HEK293 (cell line): Measurements from ENCODE around the gene CYP1A1.

Experiments used
- CTCF ChIA-PET: fragments of 350-600 bp; formaldehyde crosslinking; extraction: SDS; loops from one replicate; lab custom pipeline; 2021; ENCODE audit warnings: antibody characterized with exemption; lab: Yijun Ruan, JAX
- POLR2A ChIA-PET: fragments of 300-600 bp; formaldehyde crosslinking; extraction: SDS; loops from one replicate; lab custom pipeline; 2020; ENCODE audit warnings: antibody characterized with exemption, inconsistent platforms; lab: Yijun Ruan, JAX
- H3K27ac ChIP-seq: fragments of 200-500 bp; sonication (Bioruptor generic); 2 replicates; pipeline ENCODE4 v1.5.1; 2014; ENCODE audit warnings: low read depth, low read length, control low read depth, inconsistent platforms; ENCODE audit errors: extremely low read depth
- H3K36me3 ChIP-seq, 2 experiments: fragments of 200-500 bp in 1 of 2; sonication (Bioruptor generic) in 1 of 2; 1 replicate in 1 of 2; 2 replicates in 1 of 2; pipeline ENCODE4 v1.5.1; 2014 to 2017; ENCODE audit warnings: inconsistent platforms in 2 of 2, low read length in 2 of 2; ENCODE audit not compliant: control insufficient read depth in 2 of 2, insufficient read depth in 1 of 2
- H3K4me1 ChIP-seq: fragments of 200-500 bp; sonication (Bioruptor generic); 2 replicates; pipeline ENCODE4 v1.5.1; 2014; ENCODE audit warnings: mild to moderate bottlenecking, low read length, inconsistent platforms; ENCODE audit not compliant: control insufficient read depth, insufficient read depth
- H3K4me3 ChIP-seq: 2 replicates; pipeline ENCODE4 v1.5.1; 2011; ENCODE audit warnings: low read depth, mild to moderate bottlenecking, control low read depth, low read length, moderate library complexity
- H3K9me3 ChIP-seq: fragments of 200-500 bp; sonication (Bioruptor generic); 2 replicates; pipeline ENCODE4 v1.5.1; 2014; ENCODE audit warnings: low read depth, low read length, inconsistent platforms; ENCODE audit not compliant: control insufficient read depth, insufficient read depth
- GFI1B ChIP-seq: fragments of 450-650 bp; formaldehyde crosslinking; IDR thresholded peaks from 2 replicates; pipeline ENCODE4 v1.5.1; 2016; ENCODE audit warnings: missing biosample characterization, missing genetic modification characterization
- HIC1 ChIP-seq: fragments of 450-650 bp; formaldehyde crosslinking; IDR thresholded peaks from 2 replicates; pipeline ENCODE4 v1.5.1; 2016; ENCODE audit warnings: missing biosample characterization, missing genetic modification characterization
- KLF16 ChIP-seq: fragments of 450-650 bp; formaldehyde crosslinking; IDR thresholded peaks from 2 replicates; pipeline ENCODE4 v1.5.1; 2017; ENCODE audit warnings: missing biosample characterization, missing genetic modification characterization
- SP2 ChIP-seq: fragments of 450-650 bp; formaldehyde crosslinking; IDR thresholded peaks from 2 replicates; pipeline ENCODE4 v1.5.1; 2016; ENCODE audit warnings: missing biosample characterization, missing genetic modification characterization
- SP7 ChIP-seq: fragments of 450-650 bp; formaldehyde crosslinking; IDR thresholded peaks from 2 replicates; pipeline ENCODE4 v1.5.1; 2016; ENCODE audit warnings: missing biosample characterization, missing genetic modification characterization
- TRIM28 ChIP-seq: IDR thresholded peaks from 2 replicates; pipeline ENCODE4 v1.6.1; 2011; ENCODE audit warnings: low read length, control low read depth, borderline replicate concordance
- TSHZ1 ChIP-seq: fragments of 450-650 bp; formaldehyde crosslinking; IDR thresholded peaks from 2 replicates; pipeline ENCODE4 v1.5.1; 2016; ENCODE audit warnings: missing biosample characterization, missing genetic modification characterization, borderline replicate concordance
- ZEB2 ChIP-seq: fragments of 450-650 bp; formaldehyde crosslinking; IDR thresholded peaks from 2 replicates; pipeline ENCODE4 v1.5.1; 2016; ENCODE audit warnings: missing biosample characterization, missing genetic modification characterization
- ZFHX2 ChIP-seq: fragments of 450-650 bp; formaldehyde crosslinking; conservative IDR thresholded peaks from 2 replicates; pipeline ENCODE4 v1.5.1; 2016; ENCODE audit warnings: missing biosample characterization, missing genetic modification characterization
- ZNF157 ChIP-seq: fragments of 450-650 bp; formaldehyde crosslinking; IDR thresholded peaks from 2 replicates; pipeline ENCODE4 v1.5.1; 2016; ENCODE audit warnings: missing biosample characterization, missing genetic modification characterization
- ZNF18 ChIP-seq: fragments of 450-650 bp; formaldehyde crosslinking; IDR thresholded peaks from 2 replicates; pipeline ENCODE4 v1.5.1; 2016; ENCODE audit warnings: missing biosample characterization, missing genetic modification characterization
- ZNF239 ChIP-seq: fragments of 450-650 bp; formaldehyde crosslinking; IDR thresholded peaks from 2 replicates; pipeline ENCODE4 v1.5.1; 2016; ENCODE audit warnings: missing biosample characterization, missing genetic modification characterization
- ZNF280D ChIP-seq: fragments of 450-650 bp; formaldehyde crosslinking; IDR thresholded peaks from 2 replicates; pipeline ENCODE4 v1.5.1; 2016; ENCODE audit warnings: missing biosample characterization, missing genetic modification characterization
- ZNF433 ChIP-seq: fragments of 450-650 bp; formaldehyde crosslinking; IDR thresholded peaks from 2 replicates; pipeline ENCODE4 v1.5.1; 2016; ENCODE audit warnings: missing biosample characterization, missing genetic modification characterization, low read depth
- ZNF600 ChIP-seq: fragments of 450-650 bp; formaldehyde crosslinking; IDR thresholded peaks from 2 replicates; pipeline ENCODE4 v1.5.1; 2016; ENCODE audit warnings: missing biosample characterization, missing genetic modification characterization
- ZNF664 ChIP-seq: fragments of 450-650 bp; formaldehyde crosslinking; IDR thresholded peaks from 2 replicates; pipeline ENCODE4 v1.5.1; 2016; ENCODE audit warnings: missing biosample characterization, missing genetic modification characterization
- ZNF704 ChIP-seq: fragments of 450-650 bp; formaldehyde crosslinking; IDR thresholded peaks from 2 replicates; pipeline ENCODE4 v1.5.1; 2016; ENCODE audit warnings: missing biosample characterization, missing genetic modification characterization
- ZNF777 ChIP-seq: fragments of 450-650 bp; formaldehyde crosslinking; IDR thresholded peaks from 2 replicates; pipeline ENCODE4 v1.5.1; 2017; ENCODE audit warnings: missing biosample characterization, missing genetic modification characterization, borderline replicate concordance

Gene CYP1A1

GRCh38 chr15:74726774-74727164 lies 1.4 kb upstream of the CYP1A1 start:
- no peaks in the 10 kb centered on the region for H3K9me3 ChIP-seq
- ChIA-PET POLR2A (interaction anchor here (0.6 to 2.8 kb wide), 2 partner anchors 34 to 39 kb away, joined by 6 to 11 read pairs; no protein-coding TSS in a partner anchor), CTCF (interaction anchor here (0.5 to 1.5 kb wide), 5 partner anchors 12 to 95 kb away, joined by 3 to 6 read pairs (median 3); no protein-coding TSS in a partner anchor)
- TF ChIP-seq ZEB2 (tag by site-specific recombination) (no peak), ZNF18 (tag by site-specific recombination) (no peak), ZNF157 (tag by site-specific recombination) (no peak), GFI1B (tag by site-specific recombination) (no peak), TSHZ1 (tag by site-specific recombination) (no peak), ZNF239 (0 out of 2 replicates have a peak, but pooled peaks have one; percentile 2), ZNF433 (tag by site-specific recombination) (no peak), ZNF664 (tag by site-specific recombination) (peak; percentile 84), ZNF600 (tag by site-specific recombination) (0 out of 2 replicates have a peak, but pooled peaks have one; percentile 16)
- peak overlapping the region; percentile 48 for H3K4me3 ChIP-seq
- H3K27ac ChIP-seq, result no peak overlapping the region
- H3K4me1 ChIP-seq, result no peaks in the 10 kb centered on the region; the same call in 1 of the 2 replicates
- no peaks in the 10 kb centered on the region for H3K36me3 ChIP-seq

- Histone ChIP-seq H3K27ac (peak overlapping the region; percentile 61; the same call in 1 of the 2 replicates), H3K4me3 (peak overlapping the region; percentile 48), H3K36me3 (no peaks in the 10 kb centered on the region), H3K9me3 (no peaks in the 10 kb centered on the region), H3K4me1 (no peaks in the 10 kb centered on the region; the same call in 1 of the 2 replicates)
- POLR2A ChIA-PET, result interaction anchor here (0.6 to 2.8 kb wide), 5 partner anchors 34 to 95 kb away, joined by 3 to 11 read pairs (median 4); no protein-coding TSS in a partner anchor
- CTCF ChIA-PET, result interaction anchor here (0.5 to 2.0 kb wide), 13 partner anchors 11 to 517 kb away, joined by 3 to 11 read pairs (median 3); no protein-coding TSS in a partner anchor
- TF ChIP-seq ZEB2 (tag by site-specific recombination) (peak; percentile 82), SP2 (tag by site-specific recombination) (peak; percentile 56), ZNF704 (tag by site-specific recombination) (no peak), ZNF777 (tag by site-specific recombination) (0 out of 2 replicates have a peak, but pooled peaks have one; percentile 7), ZNF600 (tag by site-specific recombination) (0 out of 2 replicates have a peak, but pooled peaks have one; percentile 11), ZFHX2 (tag by site-specific recombination) (peak; percentile 68), TRIM28 (no peak), SP7 (tag by site-specific recombination) (peak; percentile 74), HIC1 (peak; percentile 66; the same call in 1 of the 2 replicates), KLF16 (tag by site-specific recombination) (peak; percentile 63), ZNF280D (tag by site-specific recombination) (0 out of 2 replicates have a peak, but pooled peaks have one; percentile 33)
Observed at GRCh38 chr15:74725845-74726773, 781 bp upstream of the CYP1A1 start.
